Measurements from ENCODE around the gene PTGER1. TPM values are rescaled to one million over a fixed set of nuclear protein-coding genes. Genes with fewer than 3 reads are reported as not detected.
A peak's percentile ranks its signal among the peaks of the same experiment; 100 is the strongest.

PTGER1 gene
- total RNA-seq, 1 donor: 1.9 TPM

- H3K4me3 ChIP-seq (ENCODE audit: low read depth, low read length): no peak overlapping the region
- DNase-seq (ENCODE audit: low read depth): no peak
- no peak for TF ChIP-seq CTCF (IDR thresholded peaks at IDR 0.05; ENCODE audit: insufficient read depth, low read length)
Observed at GRCh38 chr19:14437578-14438140, 37.5 kb downstream of the PTGER1 start.

GRCh38 chr19:14435320-14436050, 39.7 kb downstream of the PTGER1 start:
- TF ChIP-seq CTCF (IDR thresholded peaks at IDR 0.05; ENCODE audit: insufficient read depth, low read length): no peak
- DNase-seq (ENCODE audit: low read depth): no peak
- H3K4me3 ChIP-seq (ENCODE audit: low read depth, low read length): peak overlapping the region; percentile 80

GRCh38 chr19:14434543-14435319, 40.4 kb downstream of the PTGER1 start:
- TF ChIP-seq CTCF (IDR thresholded peaks at IDR 0.05; ENCODE audit: insufficient read depth, low read length): no peak
- H3K4me3 ChIP-seq (ENCODE audit: low read depth, low read length): peak overlapping the region; percentile 80
- DNase-seq (ENCODE audit: low read depth): peak; percentile 86

- no peak for DNase-seq (ENCODE audit: low read depth)
- TF ChIP-seq CTCF (IDR thresholded peaks at IDR 0.05; ENCODE audit: insufficient read depth, low read length): no peak
- H3K4me3 ChIP-seq (ENCODE audit: low read depth, low read length): peak overlapping the region; percentile 80
Observed at GRCh38 chr19:14433554-14434501, 41.3 kb downstream of the PTGER1 start.

GRCh38 chr19:14432791-14433553, 42.2 kb downstream of the PTGER1 start, which contains the start of gene PKN1:
PKN1 (plus strand) TSS chr19:14433306; CDS start chr19:14433522, 216 bp downstream.
- peak within 1 kb of the TSS; percentile 80 for H3K4me3 ChIP-seq (ENCODE audit: low read depth, low read length)
- no peak for DNase-seq (ENCODE audit: low read depth)
- TF ChIP-seq CTCF (IDR thresholded peaks at IDR 0.05; ENCODE audit: insufficient read depth, low read length): no peak
